ENCODE data around the gene CADM1. TPM values are rescaled to one million over a fixed set of nuclear protein-coding genes. Genes with fewer than 3 reads are reported as not detected.

The CADM1 gene
- total and polyA plus RNA-seq, 2 experiments from 2014 or later = 48.4 to 54.3 TPM

GRCh38 chr11:115501893-115502589 lies 2.2 kb downstream of the CADM1 start:
- no peaks in the 10 kb centered on the region for H4K20me1 ChIP-seq (ENCODE audit: insufficient read depth, poor library complexity, severe bottlenecking)
- peak overlapping the region; percentile 47 for H2AFZ ChIP-seq
- H3K4me2 ChIP-seq = peak overlapping the region; percentile 99
- peaks cover 11% of the 10 kb centered on the region for H3K27me3 ChIP-seq
- peak overlapping the region; percentile 56 for H3K4me3 ChIP-seq
- H3K36me3 ChIP-seq (replicated peaks; ENCODE audit: insufficient read depth, low read depth) = no peaks in the 10 kb centered on the region
- H3K79me2 ChIP-seq = peaks cover 31% of the 10 kb centered on the region
- no peaks in the 10 kb centered on the region for H3K9me2 ChIP-seq (replicated peaks; ENCODE audit: insufficient read depth)
- no peak for TF ChIP-seq CTCF (IDR thresholded peaks at IDR 0.05; ENCODE audit: poor library complexity)
- no peak for TF ChIP-seq EZH2phosphoT487 (IDR thresholded peaks at IDR 0.05; ENCODE audit: low read depth, severe bottlenecking, unreplicated experiment)
- no peak for TF ChIP-seq EZH2 (IDR thresholded peaks at IDR 0.05; ENCODE audit: borderline replicate concordance)
- H3K27ac ChIP-seq = no peak overlapping the region
- peaks cover 19% of the 10 kb centered on the region for H3K4me1 ChIP-seq (ENCODE audit: insufficient read depth)
- DNase-seq (ENCODE audit: low spot score) = peak; percentile 24
- no peaks in the 10 kb centered on the region for H3K9me3 ChIP-seq (ENCODE audit: low read depth)
- WGBS (ENCODE audit: low lambda C conversion rate, missing lambda C conversion rate) = 8% methylated on average over 22 of the region's 22 CpGs

GRCh38 chr11:115501502-115501892 lies 2.7 kb downstream of the CADM1 start:
- TF ChIP-seq CTCF (IDR thresholded peaks at IDR 0.05; ENCODE audit: poor library complexity) (no peak), EZH2phosphoT487 (IDR thresholded peaks at IDR 0.05; ENCODE audit: low read depth, severe bottlenecking, unreplicated experiment) (no peak), EZH2 (IDR thresholded peaks at IDR 0.05; ENCODE audit: borderline replicate concordance) (no peak)
- peak overlapping the region; percentile 99 for H3K4me2 ChIP-seq
- 52% methylated on average over 8 of the region's 8 CpGs for WGBS (ENCODE audit: low lambda C conversion rate, missing lambda C conversion rate)
- DNase-seq (ENCODE audit: low spot score) = no peak
- H2AFZ ChIP-seq = no peak overlapping the region
- H3K27me3 ChIP-seq = peaks cover 11% of the 10 kb centered on the region
- H3K79me2 ChIP-seq = peaks cover 31% of the 10 kb centered on the region
- no peaks in the 10 kb centered on the region for H3K9me3 ChIP-seq (ENCODE audit: low read depth)
- H3K27ac ChIP-seq = no peak overlapping the region
- no peaks in the 10 kb centered on the region for H3K36me3 ChIP-seq (replicated peaks; ENCODE audit: insufficient read depth, low read depth)
- no peaks in the 10 kb centered on the region for H3K9me2 ChIP-seq (replicated peaks; ENCODE audit: insufficient read depth)
- peaks cover 19% of the 10 kb centered on the region for H3K4me1 ChIP-seq (ENCODE audit: insufficient read depth)
- no peaks in the 10 kb centered on the region for H4K20me1 ChIP-seq (ENCODE audit: insufficient read depth, poor library complexity, severe bottlenecking)
- no peak overlapping the region for H3K4me3 ChIP-seq

GRCh38 chr11:115500547-115501501 lies 3.4 kb downstream of the CADM1 start:
- Histone ChIP-seq H3K4me1 (ENCODE audit: insufficient read depth) (peaks cover 19% of the 10 kb centered on the region), H3K9me3 (ENCODE audit: low read depth) (no peaks in the 10 kb centered on the region), H3K9me2 (replicated peaks; ENCODE audit: insufficient read depth) (no peaks in the 10 kb centered on the region), H3K27ac (no peak overlapping the region), H3K4me2 (peak overlapping the region; percentile 99), H3K27me3 (peaks cover 11% of the 10 kb centered on the region), H3K4me3 (no peak overlapping the region), H3K79me2 (peaks cover 33% of the 10 kb centered on the region), H4K20me1 (ENCODE audit: insufficient read depth, poor library complexity, severe bottlenecking) (no peaks in the 10 kb centered on the region), H2AFZ (no peak overlapping the region), H3K36me3 (replicated peaks; ENCODE audit: insufficient read depth, low read depth) (no peaks in the 10 kb centered on the region)
- TF ChIP-seq EZH2phosphoT487 (IDR thresholded peaks at IDR 0.05; ENCODE audit: low read depth, severe bottlenecking, unreplicated experiment) = no peak
- no peak for TF ChIP-seq EZH2 (IDR thresholded peaks at IDR 0.05; ENCODE audit: borderline replicate concordance)
- TF ChIP-seq CTCF (IDR thresholded peaks at IDR 0.05; ENCODE audit: poor library complexity) = no peak
- 47% methylated on average over 13 of the region's 14 CpGs for WGBS (ENCODE audit: low lambda C conversion rate, missing lambda C conversion rate)
- DNase-seq (ENCODE audit: low spot score) = no peak
